AG04450 (cell line): ENCODE measurements around the gene SELENOI. TPM values are rescaled to one million over a fixed set of nuclear protein-coding genes. Genes with fewer than 3 reads are reported as not detected.

Source experiments
- CTCF ChIA-PET: fragments of 300-600, 350-600 bp; formaldehyde crosslinking; extraction: SDS; loops from one replicate; lab custom pipeline; 2022; ENCODE audit warnings: antibody characterized with exemption, inconsistent platforms; lab: Charles Lee
- POLR2A ChIA-PET: fragments of 350-600 bp; formaldehyde crosslinking; extraction: SDS; loops from one replicate; lab custom pipeline; 2021; ENCODE audit warnings: antibody characterized with exemption, inconsistent platforms; lab: Yijun Ruan, JAX
- DNase-seq: peaks from one replicate; pipeline ENCODE4 v3.0.0-alpha.2; 2011; ENCODE audit warnings: low read depth, low spot score
- H3K27ac ChIP-seq: one replicate; pipeline ENCODE4 v1.5.1; 2012; ENCODE audit warnings: low read depth, low read length, control low read depth
- H3K27me3 ChIP-seq: one replicate; pipeline ENCODE4 v1.6.0; 2012; ENCODE audit warnings: low read length; ENCODE audit not compliant: control insufficient read depth, insufficient read depth
- H3K4me3 ChIP-seq: 2 replicates; pipeline ENCODE4 v1.5.1; 2011; ENCODE audit warnings: mild to moderate bottlenecking, low read depth, low read length, control low read depth
- H3K9me3 ChIP-seq: 2 replicates; pipeline ENCODE4 v1.5.1; 2012; ENCODE audit warnings: low read length; ENCODE audit not compliant: control insufficient read depth, insufficient read depth
- CTCF ChIP-seq: IDR thresholded peaks from 2 replicates; pipeline ENCODE4 v1.5.1; 2011; ENCODE audit warnings: low read depth, low read length, control low read depth, inconsistent platforms
- polyA plus RNA-seq: library from polyadenylated mRNA; depleted of rRNA; stranded (reverse); fragments of >200 nt; gene quantifications from 2 replicates; pipeline ENCODE4 v1.2.3, GENCODE V29; 2011

SELENOI gene
- polyA plus RNA-seq, 1 experiment: 10.9 TPM

GRCh38 chr2:26411419-26411818 is 65.5 kb downstream of the SELENOI start:
- TF ChIP-seq CTCF: no peak
- POLR2A ChIA-PET: interaction anchor here (0.5 kb wide), 1 partner anchor 384 kb away, joined by 3 read pairs; no protein-coding TSS in a partner anchor
- H3K4me3 ChIP-seq: no peak overlapping the region
- DNase-seq: no peak
- H3K27ac ChIP-seq: no peak overlapping the region
- H3K27me3 ChIP-seq: peaks cover 4% of the 10 kb centered on the region
- CTCF ChIA-PET: no interaction called here
- no peaks in the 10 kb centered on the region for H3K9me3 ChIP-seq

GRCh38 chr2:26412091-26412673 is 66.2 kb downstream of the SELENOI start:
- no peak for DNase-seq
- Histone ChIP-seq H3K27ac (no peak overlapping the region), H3K4me3 (no peak overlapping the region), H3K9me3 (no peaks in the 10 kb centered on the region), H3K27me3 (peaks cover 4% of the 10 kb centered on the region)
- TF ChIP-seq CTCF: no peak
- ChIA-PET CTCF (no interaction called here), POLR2A (no interaction called here)

- no peaks in the 10 kb centered on the region for H3K9me3 ChIP-seq
- H3K27me3 ChIP-seq: peaks cover 7% of the 10 kb centered on the region
- no peak for TF ChIP-seq CTCF
- ChIA-PET CTCF (interaction anchor here (1.1 kb wide), 1 partner anchor 229 kb away, joined by 3 read pairs; no protein-coding TSS in a partner anchor), POLR2A (no interaction called here)
- no peak for DNase-seq
- H3K4me3 ChIP-seq: no peak overlapping the region
- no peak overlapping the region for H3K27ac ChIP-seq
Observed at GRCh38 chr2:26414311-26414710, 68.4 kb downstream of the SELENOI start.

GRCh38 chr2:26421961-26422360 is 76.0 kb downstream of the SELENOI start:
- Histone ChIP-seq H3K27me3 (peaks cover 16% of the 10 kb centered on the region), H3K4me3 (no peak overlapping the region), H3K9me3 (no peaks in the 10 kb centered on the region), H3K27ac (no peak overlapping the region)
- POLR2A ChIA-PET: no interaction called here
- CTCF ChIA-PET: no interaction called here
- no peak for TF ChIP-seq CTCF
- no peak for DNase-seq

GRCh38 chr2:26422947-26423629 is 77.1 kb downstream of the SELENOI start:
- ChIA-PET POLR2A (no interaction called here), CTCF (no interaction called here)

More at GRCh38 chr2:26422947-26423629, 77.1 kb downstream of the SELENOI start:
- Histone ChIP-seq H3K9me3 (no peaks in the 10 kb centered on the region), H3K27me3 (peaks cover 15% of the 10 kb centered on the region), H3K27ac (no peak overlapping the region), H3K4me3 (no peak overlapping the region)
- no peak for DNase-seq
- no peak for TF ChIP-seq CTCF
